WTC11 (cell line): ENCODE results near the gene MITD1. TPM values are rescaled to one million over a fixed set of nuclear protein-coding genes. Genes with fewer than 3 reads are reported as not detected.

Experiments
- AR ChIP-seq: fragments of 250-450 bp; sonication (Bioruptor Pico); IDR thresholded peaks from 2 replicates; pipeline ENCODE4 v1.9.0; 2021; ENCODE audit warnings: mild to moderate bottlenecking
- ATF1 ChIP-seq: sonication (generic); formaldehyde crosslinking; IDR thresholded peaks from 2 replicates; pipeline ENCODE4 v1.8.1; 2023; ENCODE audit warnings: mild to moderate bottlenecking, moderate library complexity, missing genetic modification reagents
- CTCF ChIP-seq: fragments of 200-600 bp; IDR thresholded peaks from 2 replicates; pipeline ENCODE4 v1.8.0; 2022; ENCODE audit warnings: antibody characterized with exemption
- ELF4 ChIP-seq: sonication (generic); formaldehyde crosslinking; IDR thresholded peaks from 2 replicates; pipeline ENCODE4 v1.8.1; 2022; ENCODE audit warnings: low read depth, mild to moderate bottlenecking, moderate library complexity, missing genetic modification reagents
- ETV6 ChIP-seq: sonication (generic); formaldehyde crosslinking; IDR thresholded peaks from 2 replicates; pipeline ENCODE4 v1.8.1; 2022; ENCODE audit warnings: mild to moderate bottlenecking, missing genetic modification reagents
- FOXP4 ChIP-seq: sonication (generic); formaldehyde crosslinking; IDR thresholded peaks from 2 replicates; pipeline ENCODE4 v1.8.0; 2022; ENCODE audit warnings: mild to moderate bottlenecking, missing genetic modification reagents
- KAT7 ChIP-seq: sonication (generic); formaldehyde crosslinking; IDR thresholded peaks from 2 replicates; pipeline ENCODE4 v1.8.1; 2023; ENCODE audit warnings: missing genetic modification reagents, mild to moderate bottlenecking, borderline replicate concordance
- MYBL2 ChIP-seq: sonication (generic); formaldehyde crosslinking; IDR thresholded peaks from 2 replicates; pipeline ENCODE4 v1.8.1; 2023; ENCODE audit warnings: mild to moderate bottlenecking, moderate library complexity, missing genetic modification reagents
- NR1H2 ChIP-seq: sonication (generic); formaldehyde crosslinking; IDR thresholded peaks from 2 replicates; pipeline ENCODE4 v1.9.0; 2021; ENCODE audit warnings: mild to moderate bottlenecking, moderate library complexity, missing genetic modification reagents
- NR2C2 ChIP-seq: sonication (generic); formaldehyde crosslinking; IDR thresholded peaks from 2 replicates; pipeline ENCODE4 v1.8.0; 2022; ENCODE audit warnings: mild to moderate bottlenecking, missing genetic modification reagents
- SMAD4 ChIP-seq: sonication (generic); formaldehyde crosslinking; IDR thresholded peaks from 2 replicates; pipeline ENCODE4 v1.8.0; 2022; ENCODE audit warnings: mild to moderate bottlenecking, missing genetic modification reagents
- TCF7 ChIP-seq: sonication (generic); formaldehyde crosslinking; IDR thresholded peaks from 2 replicates; pipeline ENCODE4 v1.8.0; 2022; ENCODE audit warnings: mild to moderate bottlenecking, low read depth, missing genetic modification reagents, moderate library complexity
- TEAD1 ChIP-seq: sonication (generic); formaldehyde crosslinking; IDR thresholded peaks from 2 replicates; pipeline ENCODE4 v1.8.0; 2022; ENCODE audit warnings: mild to moderate bottlenecking, missing genetic modification reagents
- TEAD4 ChIP-seq: sonication (generic); formaldehyde crosslinking; IDR thresholded peaks from 2 replicates; pipeline ENCODE4 v1.8.0; 2022; ENCODE audit warnings: mild to moderate bottlenecking, missing genetic modification reagents
- ZNF121 ChIP-seq: sonication (generic); formaldehyde crosslinking; IDR thresholded peaks from 2 replicates; pipeline ENCODE4 v1.8.0; 2023; ENCODE audit warnings: missing genetic modification reagents
- total RNA-seq: library from RNA; stranded (reverse); gene quantifications from 3 replicates; pipeline ENCODE4 v1.2.3, GENCODE V29; 2021
- TF ChIP-seq, protein P1 (sequence below): fragments of 250-450 bp; sonication (Bioruptor Pico); IDR thresholded peaks from 2 replicates; pipeline ENCODE4 v1.9.0; 2021; ENCODE audit warnings: moderate library complexity, mild to moderate bottlenecking, inconsistent platforms, borderline replicate concordance
- TF ChIP-seq, protein P2 (sequence below): sonication (generic); formaldehyde crosslinking; IDR thresholded peaks from 2 replicates; pipeline ENCODE4 v1.8.1; 2023; ENCODE audit warnings: mild to moderate bottlenecking, missing genetic modification reagents, borderline replicate concordance
- TF ChIP-seq, protein P3 (sequence below): sonication (generic); formaldehyde crosslinking; IDR thresholded peaks from 2 replicates; pipeline ENCODE4 v1.8.1; 2022; ENCODE audit warnings: mild to moderate bottlenecking, missing genetic modification reagents, moderate library complexity, borderline replicate concordance
- TF ChIP-seq, protein P4 (sequence below): fragments of 250-450 bp; sonication (Bioruptor Pico); IDR thresholded peaks from 2 replicates; pipeline ENCODE4 v1.9.0; 2021; ENCODE audit warnings: mild to moderate bottlenecking, borderline replicate concordance
- TF ChIP-seq, protein P5 (sequence below): sonication (generic); formaldehyde crosslinking; conservative IDR thresholded peaks from 2 replicates; pipeline ENCODE4 v1.8.1; 2022; ENCODE audit warnings: mild to moderate bottlenecking, missing genetic modification reagents

The MITD1 gene
- total RNA-seq, 1 experiment from 2014 or later = 33.1 TPM

DNA sequence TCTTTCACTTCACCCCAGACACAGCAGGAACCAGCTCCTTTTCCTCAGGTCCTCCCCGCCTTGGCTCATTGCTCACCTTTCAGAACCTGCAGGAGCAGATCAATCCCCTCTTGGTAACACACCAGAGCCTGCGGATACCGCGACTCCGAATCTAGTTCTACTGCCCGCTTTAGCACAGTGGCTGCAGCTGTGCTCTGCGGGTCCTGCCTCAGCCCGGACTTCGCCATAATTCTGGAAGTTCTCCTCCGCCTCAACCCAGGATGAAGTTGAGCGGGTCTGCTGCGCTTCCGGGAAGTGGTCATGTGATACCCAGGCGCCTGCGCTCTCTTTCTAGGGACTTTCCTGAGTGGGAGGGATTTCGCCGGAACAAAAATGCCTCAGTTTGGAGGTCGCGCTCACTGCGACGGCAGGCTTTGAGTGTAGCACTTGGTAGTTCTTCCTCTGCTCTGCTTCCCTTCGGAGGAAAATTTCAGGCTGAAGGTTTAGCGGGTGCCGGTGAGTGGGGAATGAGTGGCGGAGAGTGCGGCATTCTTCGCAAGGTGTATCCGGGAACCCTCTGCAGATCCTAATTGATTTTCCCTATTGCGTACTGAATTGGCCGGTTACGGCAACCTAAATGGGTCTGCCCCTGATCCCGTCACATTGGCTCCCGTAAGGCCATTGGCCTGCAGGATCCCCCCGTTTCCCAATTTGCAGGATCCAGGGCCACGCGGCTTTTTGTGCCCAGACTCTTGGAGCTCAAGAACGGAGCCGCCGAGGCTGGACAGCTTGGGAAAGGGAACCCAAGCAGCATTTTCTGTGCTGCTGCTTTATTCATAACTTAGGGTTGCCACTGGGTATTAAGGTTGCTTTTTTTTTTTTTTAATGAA is at the start of gene MITD1, which contains the start of gene MRPL30 (continued):
- TF ChIP-seq ETV6 (peak; percentile 100), AR (CRISPR knock-in tag) (no peak), CTCF (no peak), NR1H2 (CRISPR knock-in tag) (no peak), SMAD4 (CRISPR knock-in tag) (no peak), FOXP4 (CRISPR knock-in tag) (peak; percentile 55; the same call in 1 of the 2 replicates), MYBL2 (CRISPR knock-in tag) (peak; percentile 16; the same call in 1 of the 2 replicates), ZNF121 (no peak), TEAD4 (CRISPR knock-in tag) (no peak), NR2C2 (CRISPR knock-in tag) (no peak), TCF7 (CRISPR knock-in tag) (no peak), ATF1 (CRISPR knock-in tag) (no peak), TEAD1 (CRISPR knock-in tag) (no peak), ELF4 (CRISPR knock-in tag) (no peak), KAT7 (CRISPR knock-in tag) (0 out of 2 replicates have a peak, but pooled peaks have one; percentile 39)
- TF ChIP-seq, protein P1, sequence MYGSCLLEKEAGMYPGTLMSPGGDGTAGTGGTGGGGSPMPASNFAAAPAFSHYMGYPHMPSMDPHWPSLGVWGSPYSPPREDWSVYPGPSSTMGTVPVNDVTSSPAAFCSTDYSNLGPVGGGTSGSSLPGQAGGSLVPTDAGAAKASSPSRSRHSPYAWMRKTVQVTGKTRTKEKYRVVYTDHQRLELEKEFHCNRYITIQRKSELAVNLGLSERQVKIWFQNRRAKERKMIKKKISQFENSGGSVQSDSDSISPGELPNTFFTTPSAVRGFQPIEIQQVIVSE (CRISPR knock-in tag) = no peak
- TF ChIP-seq, protein P2, sequence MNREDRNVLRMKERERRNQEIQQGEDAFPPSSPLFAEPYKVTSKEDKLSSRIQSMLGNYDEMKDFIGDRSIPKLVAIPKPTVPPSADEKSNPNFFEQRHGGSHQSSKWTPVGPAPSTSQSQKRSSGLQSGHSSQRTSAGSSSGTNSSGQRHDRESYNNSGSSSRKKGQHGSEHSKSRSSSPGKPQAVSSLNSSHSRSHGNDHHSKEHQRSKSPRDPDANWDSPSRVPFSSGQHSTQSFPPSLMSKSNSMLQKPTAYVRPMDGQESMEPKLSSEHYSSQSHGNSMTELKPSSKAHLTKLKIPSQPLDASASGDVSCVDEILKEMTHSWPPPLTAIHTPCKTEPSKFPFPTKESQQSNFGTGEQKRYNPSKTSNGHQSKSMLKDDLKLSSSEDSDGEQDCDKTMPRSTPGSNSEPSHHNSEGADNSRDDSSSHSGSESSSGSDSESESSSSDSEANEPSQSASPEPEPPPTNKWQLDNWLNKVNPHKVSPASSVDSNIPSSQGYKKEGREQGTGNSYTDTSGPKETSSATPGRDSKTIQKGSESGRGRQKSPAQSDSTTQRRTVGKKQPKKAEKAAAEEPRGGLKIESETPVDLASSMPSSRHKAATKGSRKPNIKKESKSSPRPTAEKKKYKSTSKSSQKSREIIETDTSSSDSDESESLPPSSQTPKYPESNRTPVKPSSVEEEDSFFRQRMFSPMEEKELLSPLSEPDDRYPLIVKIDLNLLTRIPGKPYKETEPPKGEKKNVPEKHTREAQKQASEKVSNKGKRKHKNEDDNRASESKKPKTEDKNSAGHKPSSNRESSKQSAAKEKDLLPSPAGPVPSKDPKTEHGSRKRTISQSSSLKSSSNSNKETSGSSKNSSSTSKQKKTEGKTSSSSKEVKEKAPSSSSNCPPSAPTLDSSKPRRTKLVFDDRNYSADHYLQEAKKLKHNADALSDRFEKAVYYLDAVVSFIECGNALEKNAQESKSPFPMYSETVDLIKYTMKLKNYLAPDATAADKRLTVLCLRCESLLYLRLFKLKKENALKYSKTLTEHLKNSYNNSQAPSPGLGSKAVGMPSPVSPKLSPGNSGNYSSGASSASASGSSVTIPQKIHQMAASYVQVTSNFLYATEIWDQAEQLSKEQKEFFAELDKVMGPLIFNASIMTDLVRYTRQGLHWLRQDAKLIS (CRISPR knock-in tag) = peak; percentile 53; the same call in 1 of the 2 replicates
- TF ChIP-seq, protein P3, sequence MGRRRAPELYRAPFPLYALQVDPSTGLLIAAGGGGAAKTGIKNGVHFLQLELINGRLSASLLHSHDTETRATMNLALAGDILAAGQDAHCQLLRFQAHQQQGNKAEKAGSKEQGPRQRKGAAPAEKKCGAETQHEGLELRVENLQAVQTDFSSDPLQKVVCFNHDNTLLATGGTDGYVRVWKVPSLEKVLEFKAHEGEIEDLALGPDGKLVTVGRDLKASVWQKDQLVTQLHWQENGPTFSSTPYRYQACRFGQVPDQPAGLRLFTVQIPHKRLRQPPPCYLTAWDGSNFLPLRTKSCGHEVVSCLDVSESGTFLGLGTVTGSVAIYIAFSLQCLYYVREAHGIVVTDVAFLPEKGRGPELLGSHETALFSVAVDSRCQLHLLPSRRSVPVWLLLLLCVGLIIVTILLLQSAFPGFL (CRISPR knock-in tag) = peak; percentile 54; the same call in 1 of the 2 replicates
- TF ChIP-seq, protein P4, sequence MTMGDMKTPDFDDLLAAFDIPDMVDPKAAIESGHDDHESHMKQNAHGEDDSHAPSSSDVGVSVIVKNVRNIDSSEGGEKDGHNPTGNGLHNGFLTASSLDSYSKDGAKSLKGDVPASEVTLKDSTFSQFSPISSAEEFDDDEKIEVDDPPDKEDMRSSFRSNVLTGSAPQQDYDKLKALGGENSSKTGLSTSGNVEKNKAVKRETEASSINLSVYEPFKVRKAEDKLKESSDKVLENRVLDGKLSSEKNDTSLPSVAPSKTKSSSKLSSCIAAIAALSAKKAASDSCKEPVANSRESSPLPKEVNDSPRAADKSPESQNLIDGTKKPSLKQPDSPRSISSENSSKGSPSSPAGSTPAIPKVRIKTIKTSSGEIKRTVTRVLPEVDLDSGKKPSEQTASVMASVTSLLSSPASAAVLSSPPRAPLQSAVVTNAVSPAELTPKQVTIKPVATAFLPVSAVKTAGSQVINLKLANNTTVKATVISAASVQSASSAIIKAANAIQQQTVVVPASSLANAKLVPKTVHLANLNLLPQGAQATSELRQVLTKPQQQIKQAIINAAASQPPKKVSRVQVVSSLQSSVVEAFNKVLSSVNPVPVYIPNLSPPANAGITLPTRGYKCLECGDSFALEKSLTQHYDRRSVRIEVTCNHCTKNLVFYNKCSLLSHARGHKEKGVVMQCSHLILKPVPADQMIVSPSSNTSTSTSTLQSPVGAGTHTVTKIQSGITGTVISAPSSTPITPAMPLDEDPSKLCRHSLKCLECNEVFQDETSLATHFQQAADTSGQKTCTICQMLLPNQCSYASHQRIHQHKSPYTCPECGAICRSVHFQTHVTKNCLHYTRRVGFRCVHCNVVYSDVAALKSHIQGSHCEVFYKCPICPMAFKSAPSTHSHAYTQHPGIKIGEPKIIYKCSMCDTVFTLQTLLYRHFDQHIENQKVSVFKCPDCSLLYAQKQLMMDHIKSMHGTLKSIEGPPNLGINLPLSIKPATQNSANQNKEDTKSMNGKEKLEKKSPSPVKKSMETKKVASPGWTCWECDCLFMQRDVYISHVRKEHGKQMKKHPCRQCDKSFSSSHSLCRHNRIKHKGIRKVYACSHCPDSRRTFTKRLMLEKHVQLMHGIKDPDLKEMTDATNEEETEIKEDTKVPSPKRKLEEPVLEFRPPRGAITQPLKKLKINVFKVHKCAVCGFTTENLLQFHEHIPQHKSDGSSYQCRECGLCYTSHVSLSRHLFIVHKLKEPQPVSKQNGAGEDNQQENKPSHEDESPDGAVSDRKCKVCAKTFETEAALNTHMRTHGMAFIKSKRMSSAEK (CRISPR knock-in tag) = no peak
- TF ChIP-seq, protein P5, sequence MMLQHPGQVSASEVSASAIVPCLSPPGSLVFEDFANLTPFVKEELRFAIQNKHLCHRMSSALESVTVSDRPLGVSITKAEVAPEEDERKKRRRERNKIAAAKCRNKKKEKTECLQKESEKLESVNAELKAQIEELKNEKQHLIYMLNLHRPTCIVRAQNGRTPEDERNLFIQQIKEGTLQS = no peak
